Fibroblast of skin of right quadriceps (primary cell): ENCODE measurements around the gene TNS3.

ENCODE experiments used
- DNase-seq: peaks from one replicate; pipeline ENCODE4 v3.0.0-alpha.2; 2013

The TNS3 gene

DNA sequence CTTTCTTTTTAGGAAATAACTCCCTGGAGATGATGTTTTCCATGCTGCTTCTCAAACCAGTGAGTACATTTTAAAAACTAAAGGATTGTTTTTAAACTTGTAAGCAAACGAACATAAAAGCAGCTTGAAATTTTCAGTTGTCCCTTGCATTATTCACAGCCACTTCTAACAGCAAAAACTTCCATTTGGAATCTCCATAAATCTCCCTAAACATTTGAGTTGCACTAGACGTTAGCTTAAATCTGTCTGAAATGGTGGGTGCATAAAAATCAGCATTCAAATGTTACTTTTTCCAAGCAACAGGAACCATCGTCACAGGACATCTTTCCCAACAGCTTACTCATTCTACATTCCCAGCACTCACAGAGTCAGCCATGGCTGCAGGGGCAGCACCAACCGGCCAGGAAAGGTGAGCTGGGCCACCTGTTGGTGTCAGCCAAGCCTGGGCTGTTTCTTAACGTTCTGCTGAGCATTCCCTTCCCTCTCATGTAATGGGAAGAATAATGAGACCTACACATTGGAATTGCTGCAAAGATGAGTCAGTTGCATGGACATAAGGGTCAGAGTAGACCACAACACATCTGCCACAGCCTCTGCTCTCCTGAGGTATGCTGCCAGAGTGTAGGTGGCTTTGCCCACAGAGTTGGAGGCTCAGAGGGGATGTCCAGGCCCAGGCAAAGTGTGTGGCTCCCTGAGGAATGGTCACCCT, 163.2 kb downstream of the TNS3 start:
- peak; percentile 47 for DNase-seq

- no peak for DNase-seq
Observed at GRCh38 chr7:47416492-47417480, 165.1 kb downstream of the TNS3 start.

DNA sequence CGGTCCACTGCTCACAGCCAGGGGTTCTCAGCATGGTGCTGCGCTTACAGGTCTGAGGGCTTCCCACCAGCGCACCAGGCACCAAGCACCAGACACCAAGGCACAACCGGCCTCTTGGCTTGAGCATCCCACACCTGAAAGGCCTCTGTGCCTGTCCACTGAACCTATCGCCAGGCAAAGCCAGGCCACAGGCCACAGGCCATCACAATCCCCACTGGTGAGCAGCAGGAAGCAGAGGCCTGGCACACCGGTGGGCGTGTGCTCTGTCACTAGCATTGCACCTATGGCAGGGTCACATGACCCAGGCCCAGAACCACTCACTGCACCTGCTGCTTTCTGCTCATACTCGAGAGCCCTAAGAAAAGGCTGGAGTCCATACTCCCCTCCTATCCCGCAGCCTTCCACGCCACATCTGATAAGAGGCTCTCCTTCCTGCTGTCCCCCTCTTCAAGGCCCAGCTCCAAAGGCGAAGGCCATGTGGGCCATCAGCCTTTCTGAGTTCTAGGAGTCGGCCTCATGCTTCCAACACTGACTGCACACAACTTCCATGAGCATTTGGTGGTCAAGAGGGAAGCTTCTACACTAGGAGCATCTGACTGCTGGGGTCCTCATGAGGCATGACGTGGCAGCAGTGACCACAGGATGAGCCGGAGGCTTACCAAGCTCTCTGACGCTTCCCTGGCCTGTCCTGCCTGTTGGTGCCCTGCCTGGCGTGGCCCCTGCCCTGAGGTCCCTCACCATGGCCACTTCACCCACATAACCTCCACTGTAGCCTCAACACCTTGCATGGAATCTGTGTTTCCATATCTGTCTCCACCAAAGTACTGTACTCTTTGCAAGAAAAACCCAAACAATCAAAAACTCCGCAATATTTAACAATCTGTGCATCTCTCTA, 166.3 kb downstream of the TNS3 start:
- no peak for DNase-seq

DNA sequence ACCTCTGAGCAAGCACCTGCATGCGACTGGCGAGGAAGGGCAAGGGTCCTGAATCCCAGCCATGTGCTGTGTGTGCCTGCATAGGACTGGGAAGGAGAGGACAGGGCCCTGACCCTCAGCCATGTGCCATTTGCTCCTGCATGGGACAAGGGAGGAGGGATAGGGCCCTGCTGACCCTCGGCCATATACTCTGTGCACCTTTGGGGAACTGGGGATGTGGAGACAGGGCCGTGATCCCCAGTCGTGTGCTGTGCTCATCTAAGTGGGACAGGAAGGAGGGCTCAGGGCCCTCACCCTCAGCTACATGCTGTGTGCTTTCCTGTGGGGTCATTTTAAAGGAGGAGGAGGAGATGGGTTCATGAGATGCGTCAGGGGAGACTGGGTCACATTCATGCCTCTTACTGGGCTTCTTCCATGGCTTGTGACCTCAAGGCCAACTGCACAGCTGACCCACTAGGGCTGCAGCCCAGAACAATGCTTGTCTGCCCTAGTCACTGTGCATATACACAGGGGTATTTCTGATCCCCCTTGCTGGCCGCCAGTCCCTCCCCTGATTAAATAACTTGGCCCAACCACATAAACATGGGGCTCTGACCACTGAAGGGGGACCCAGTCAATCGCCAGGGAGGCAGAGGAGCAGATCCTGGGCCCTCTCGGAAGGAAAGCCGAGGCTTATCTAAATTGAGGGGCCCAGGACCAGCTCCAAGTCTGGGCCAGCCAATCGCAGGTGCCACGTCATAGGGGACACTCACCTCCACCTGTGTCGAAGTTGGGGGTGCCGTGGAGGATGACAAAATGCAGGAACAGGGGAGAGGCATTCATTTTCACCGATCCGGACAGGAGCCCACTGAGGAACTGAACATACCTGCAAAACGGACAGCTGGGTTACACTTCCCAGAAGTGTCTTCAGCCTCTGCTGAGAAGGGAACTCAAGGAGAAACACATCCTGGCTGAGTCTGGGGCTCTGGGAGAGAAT, 167.3 kb downstream of the TNS3 start:
- no peak for DNase-seq

GRCh38 chr7:47413526-47414341, 168.2 kb downstream of the TNS3 start:
- DNase-seq = no peak

DNA sequence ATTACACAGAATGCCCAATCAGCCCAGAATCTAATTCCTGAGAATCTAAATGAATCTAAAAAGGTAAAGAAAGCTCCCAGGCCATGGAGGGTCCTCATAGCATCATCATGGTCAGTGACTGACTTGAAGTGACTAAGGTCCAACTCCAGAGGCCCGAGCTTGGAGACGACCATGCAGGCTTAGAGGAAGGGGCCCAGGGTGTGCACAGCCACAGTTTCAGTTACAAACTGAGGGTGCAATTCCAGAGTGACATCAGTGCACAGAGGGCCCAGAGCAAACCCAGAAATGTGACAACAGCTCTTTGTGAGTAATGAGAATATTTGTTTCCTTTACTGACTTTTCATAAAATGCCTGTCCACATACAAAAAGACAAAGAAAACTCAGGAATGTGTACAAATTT, 170.0 kb downstream of the TNS3 start:
- DNase-seq = no peak

DNA sequence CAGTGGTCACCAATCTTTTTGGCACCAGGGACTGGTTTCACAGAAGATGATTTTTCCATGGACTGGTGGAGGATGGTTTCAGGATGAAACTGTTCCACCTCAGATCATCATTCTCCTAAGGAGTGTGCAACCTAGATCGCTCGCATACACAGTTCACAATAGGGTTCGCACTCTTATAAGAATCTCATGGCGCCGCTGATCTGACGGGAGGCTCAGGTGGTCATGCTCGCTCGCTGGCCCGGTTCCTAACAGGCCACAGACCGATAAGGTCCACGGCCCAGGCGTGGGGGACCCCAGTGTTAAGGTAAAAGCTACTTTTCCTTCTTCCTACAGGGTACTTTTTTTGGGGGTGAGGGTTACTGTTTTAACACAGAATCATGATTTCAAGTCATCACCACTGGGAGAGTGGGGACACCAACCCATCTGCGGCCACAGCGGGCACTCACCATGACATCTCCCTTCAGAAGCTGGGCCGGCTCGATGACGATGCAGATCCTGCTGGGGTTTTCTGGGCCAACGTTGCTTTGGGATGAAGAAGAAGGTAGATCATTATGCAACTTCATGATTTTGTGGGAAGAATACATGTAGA, 170.5 kb downstream of the TNS3 start:
- no peak for DNase-seq

DNA sequence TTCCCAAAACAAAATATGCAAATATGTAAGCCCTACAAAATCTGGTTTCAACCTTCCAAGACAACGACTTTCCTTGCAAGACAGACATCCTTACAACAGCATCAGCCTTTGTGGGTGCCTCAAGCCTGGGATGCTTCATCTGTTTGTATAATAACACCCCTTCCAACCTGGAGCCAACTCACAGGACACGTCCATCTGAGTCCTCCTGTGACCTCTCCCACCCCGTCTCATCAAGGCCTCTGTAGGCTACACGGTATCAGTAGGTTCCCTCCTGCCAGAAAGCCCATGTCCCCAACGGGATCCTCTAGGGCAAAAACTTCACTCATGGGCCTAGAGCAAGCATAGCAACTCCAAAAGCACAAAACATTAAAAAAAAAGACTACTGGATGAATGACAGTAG, 173.2 kb downstream of the TNS3 start:
- DNase-seq = no peak

DNA sequence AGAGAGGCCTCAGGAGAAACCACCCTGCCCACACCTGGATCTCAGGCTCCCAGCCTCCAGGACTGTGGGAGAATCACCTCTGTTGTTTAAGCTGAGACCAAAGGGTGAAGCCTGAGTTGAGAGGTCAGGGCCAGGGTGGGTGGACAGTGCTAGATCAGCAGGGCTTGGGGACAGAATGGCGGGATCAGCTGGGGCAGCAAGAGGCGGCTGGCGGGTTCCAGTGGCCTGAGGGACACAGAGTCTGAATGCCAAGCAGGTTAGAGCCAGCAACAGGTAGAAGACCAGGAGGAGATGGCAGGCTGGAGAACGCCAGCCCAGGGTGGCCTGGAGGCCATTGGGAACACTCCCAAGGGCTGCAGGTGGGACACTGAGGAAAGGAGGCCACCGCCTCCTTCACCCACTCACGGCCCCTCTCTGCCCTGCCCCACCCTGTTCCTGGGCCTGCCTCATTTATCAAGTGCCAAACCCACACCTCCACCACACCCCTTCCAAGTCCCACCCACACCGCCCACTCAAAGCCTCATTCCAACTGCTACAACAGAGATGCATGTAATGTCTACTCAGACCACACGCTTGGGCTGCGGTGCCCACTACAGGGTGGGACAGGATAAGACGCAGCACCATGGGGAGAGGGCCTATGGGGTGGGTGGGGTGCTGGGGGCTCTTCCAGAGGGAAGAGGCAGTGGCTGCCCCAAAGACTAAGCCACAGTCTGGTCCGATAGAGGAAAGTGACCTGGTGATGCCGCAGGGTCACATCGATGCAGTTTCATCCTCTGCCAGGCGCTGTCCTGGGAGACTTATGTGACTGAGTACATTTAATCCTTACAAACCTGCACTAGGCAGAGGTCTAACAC, 173.9 kb downstream of the TNS3 start:
- DNase-seq = no peak

DNA sequence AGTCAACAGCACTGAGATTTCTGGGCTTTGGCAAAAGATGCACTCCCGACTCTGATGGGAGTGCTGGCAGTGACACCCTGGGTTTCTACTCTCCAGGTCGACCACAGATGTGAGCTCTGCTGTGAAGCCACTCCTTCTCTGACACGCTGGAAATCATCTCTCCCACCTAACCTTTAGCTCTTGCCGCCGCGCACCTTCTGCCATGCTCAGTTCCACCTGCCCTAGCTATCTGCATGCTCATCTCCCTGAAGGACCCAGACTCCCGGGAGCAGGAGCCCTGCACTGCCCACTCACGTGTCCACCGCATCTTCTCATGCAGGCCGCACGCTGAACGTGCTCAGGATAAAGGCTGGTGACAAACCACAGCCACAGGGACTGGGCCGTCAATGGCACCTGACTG, 174.8 kb downstream of the TNS3 start:
- DNase-seq = no peak

GRCh38 chr7:47406801-47407129, 175.1 kb downstream of the TNS3 start:
- DNase-seq = no peak

- DNase-seq = no peak
Observed at GRCh38 chr7:47405921-47406800, 175.8 kb downstream of the TNS3 start.

- DNase-seq = no peak
Observed at GRCh38 chr7:47405286-47405904, 176.5 kb downstream of the TNS3 start.

GRCh38 chr7:47404010-47404409, 177.9 kb downstream of the TNS3 start:
- DNase-seq = no peak

DNA sequence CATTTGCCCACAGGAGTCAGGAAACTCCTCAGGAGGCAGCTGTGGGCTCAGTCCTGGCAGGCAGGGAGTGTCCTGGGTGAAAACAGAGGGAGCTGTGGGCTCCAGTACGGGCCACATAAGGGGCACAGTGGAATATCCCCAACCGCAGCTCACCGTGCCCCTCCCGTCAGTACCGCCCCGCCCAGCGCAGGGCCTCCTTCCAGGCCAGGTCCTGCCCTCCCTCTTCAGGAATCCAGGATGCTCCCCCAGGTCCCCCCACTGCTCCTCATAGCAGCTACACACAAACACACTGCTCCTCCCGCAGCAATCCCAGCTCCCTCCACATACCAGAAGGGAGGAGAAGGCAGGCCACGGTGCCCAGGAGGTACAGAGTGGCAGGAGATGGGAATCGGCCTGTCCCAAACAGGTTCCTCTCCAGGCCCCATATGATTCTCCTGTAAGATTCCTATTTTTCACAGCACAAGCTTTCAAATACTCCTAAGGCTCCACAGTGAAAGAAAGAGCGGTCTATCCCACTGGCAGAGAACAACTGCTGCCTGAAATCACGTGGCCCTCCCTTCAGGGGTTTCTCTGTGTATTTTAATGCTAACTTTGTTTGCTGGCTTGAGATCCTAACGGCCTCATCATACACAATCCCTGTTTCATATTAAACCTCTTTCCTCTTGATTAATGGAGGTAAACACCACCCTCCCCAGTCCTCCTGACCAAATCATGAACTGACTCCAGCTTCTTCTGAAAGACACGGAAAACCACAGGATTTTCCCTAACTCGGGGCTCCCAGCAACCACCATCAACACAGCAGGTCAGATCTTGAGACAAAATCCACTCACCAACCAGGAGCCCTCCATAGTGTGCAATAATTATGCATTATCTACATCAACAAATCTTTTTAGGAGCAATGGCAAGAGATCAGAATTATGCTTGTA, 178.7 kb downstream of the TNS3 start:
- no peak for DNase-seq

- DNase-seq = no peak
Observed at GRCh38 chr7:47401611-47402570, 180.0 kb downstream of the TNS3 start.
